Measurements from ENCODE around the gene VEPH1. TPM values are rescaled to one million over a fixed set of nuclear protein-coding genes. Genes with fewer than 3 reads are reported as not detected.
"Not testable (repeated sequence)": the region's sequence is repeated elsewhere in the genome, so short reads cannot be mapped to it uniquely, and the experiment has no call there.

VEPH1 gene
- total RNA-seq, 1 donor from 2014 or later = 2.7 TPM

- Histone ChIP-seq H3K27me3 (no peaks in the 10 kb centered on the region), H3K4me1 (no peaks in the 10 kb centered on the region), H3K9me3 (no peaks in the 10 kb centered on the region), H3K36me3 (no peaks in the 10 kb centered on the region), H3K4me3 (no peak overlapping the region), H3K27ac (no peak overlapping the region)
- intact Hi-C loops (cut with DNase I) = no loop called here
- TF ChIP-seq CTCF (IDR thresholded peaks at IDR 0.05) (no peak), POLR2AphosphoS5 (IDR thresholded peaks at IDR 0.05; ENCODE audit: insufficient read depth in 1 of 2, low read depth in 1 of 2) (no peak), POLR2A (IDR thresholded peaks at IDR 0.05) (no peak)
- DNase-seq (ENCODE audit: extremely low spot score in 2 of 2) = no peak
These were observed 149.6 kb downstream of the VEPH1 start for GRCh38 chr3:157353652-157354051.

DNA sequence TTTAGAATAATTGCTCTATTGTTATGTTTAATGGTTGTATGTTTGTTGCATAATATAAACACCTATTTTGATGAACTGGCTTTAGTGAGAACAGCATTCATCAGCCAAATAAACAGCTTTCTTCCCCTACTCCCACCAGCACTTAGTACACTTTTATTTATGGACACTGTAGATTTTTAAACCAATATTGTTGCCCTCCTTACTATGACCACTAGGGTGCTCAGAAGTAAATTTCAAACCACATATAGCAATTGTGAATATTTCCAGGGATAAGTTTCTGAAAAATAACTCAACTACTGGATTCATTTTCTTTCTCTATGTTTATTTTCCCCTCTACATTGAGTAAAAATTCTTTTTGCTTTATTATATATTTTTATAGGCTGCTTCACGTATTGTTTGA lies 151.2 kb downstream of the VEPH1 start:
- no peak overlapping the region for H3K4me3 ChIP-seq
- DNase-seq (ENCODE audit: extremely low spot score in 2 of 2) = no peak
- no peaks in the 10 kb centered on the region for H3K27me3 ChIP-seq
- H3K36me3 ChIP-seq = no peaks in the 10 kb centered on the region
- H3K9me3 ChIP-seq = no peaks in the 10 kb centered on the region
- no peaks in the 10 kb centered on the region for H3K4me1 ChIP-seq
- H3K27ac ChIP-seq = no peak overlapping the region
- TF ChIP-seq POLR2A (IDR thresholded peaks at IDR 0.05) = no peak
- no peak for TF ChIP-seq CTCF (IDR thresholded peaks at IDR 0.05)
- no peak for TF ChIP-seq POLR2AphosphoS5 (IDR thresholded peaks at IDR 0.05; ENCODE audit: insufficient read depth in 1 of 2, low read depth in 1 of 2)
- intact Hi-C loops (cut with DNase I) = no loop called here

DNA sequence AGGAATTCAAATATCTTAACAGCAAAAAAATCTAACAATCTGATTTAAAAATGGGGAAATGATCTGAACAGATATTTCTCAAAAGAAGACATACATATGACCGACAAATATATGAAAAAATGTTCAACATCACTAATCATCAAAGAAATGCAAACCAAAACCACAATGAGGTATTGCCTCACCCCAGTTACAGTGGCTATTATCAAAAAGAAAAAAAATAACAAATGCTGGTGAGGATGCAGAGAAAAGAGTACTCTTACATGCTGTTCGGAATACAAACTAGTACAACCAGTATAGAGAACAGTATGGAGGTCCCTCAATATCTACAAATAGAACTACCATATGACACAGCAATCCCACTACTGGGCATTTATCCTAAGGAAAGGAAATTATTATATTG lies 152.6 kb downstream of the VEPH1 start:
- H3K9me3 ChIP-seq; H3K36me3 ChIP-seq; H3K27ac ChIP-seq; H3K4me3 ChIP-seq; H3K4me1 ChIP-seq; intact Hi-C loops (cut with DNase I); H3K27me3 ChIP-seq; DNase-seq (ENCODE audit: extremely low spot score in 2 of 2): not testable (repeated sequence)

- H3K27me3 ChIP-seq; H3K27ac ChIP-seq; H3K4me1 ChIP-seq; H3K9me3 ChIP-seq; DNase-seq (ENCODE audit: extremely low spot score in 2 of 2); H3K4me3 ChIP-seq; intact Hi-C loops (cut with DNase I); H3K36me3 ChIP-seq: not testable (repeated sequence)
These were observed 154.7 kb downstream of the VEPH1 start for GRCh38 chr3:157348304-157349075.

GRCh38 chr3:157347577-157348303 lies 155.5 kb downstream of the VEPH1 start:
- TF ChIP-seq CTCF (IDR thresholded peaks at IDR 0.05) (no peak), POLR2A (IDR thresholded peaks at IDR 0.05) (no peak), POLR2AphosphoS5 (IDR thresholded peaks at IDR 0.05; ENCODE audit: insufficient read depth in 1 of 2, low read depth in 1 of 2) (no peak)
- Histone ChIP-seq H3K4me1 (no peaks in the 10 kb centered on the region), H3K27me3 (no peaks in the 10 kb centered on the region), H3K27ac (no peak overlapping the region), H3K36me3 (no peaks in the 10 kb centered on the region), H3K9me3 (no peaks in the 10 kb centered on the region), H3K4me3 (no peak overlapping the region)
- intact Hi-C loops (cut with DNase I) = no loop called here
- DNase-seq (ENCODE audit: extremely low spot score in 2 of 2) = no peak
